Hepatocyte (in vitro differentiated cells): ENCODE measurements around the gene PHACTR3.

Source experiments
- CTCF ChIP-seq: fragments of 200-600 bp; sonication (generic); IDR thresholded peaks from 2 replicates; pipeline ENCODE4 v1.5.1; 2016; ENCODE audit warnings: antibody characterized with exemption, mild to moderate bottlenecking; ENCODE audit not compliant: poor library complexity
- EZH2 ChIP-seq: fragments of 200-600 bp; sonication (generic); IDR thresholded peaks from 2 replicates; pipeline ENCODE4 v1.6.1; 2016; ENCODE audit warnings: antibody characterized with exemption, mild to moderate bottlenecking, borderline replicate concordance

- no peak for TF ChIP-seq CTCF
- no peak for TF ChIP-seq EZH2
Observed at GRCh38 chr20:59568509-59569024, 35.8 kb upstream of the PHACTR3 start.
